Panc1 (cell line): Measurements from ENCODE around the gene ADARB2. TPM values are rescaled to one million over a fixed set of nuclear protein-coding genes. Genes with fewer than 3 reads are reported as not detected.

ENCODE experiments used
- ATAC-seq: fragments of 200-7000 bp; cut with Tn5 transposase; 2 replicates; pipeline ENCODE4 v1.9.1; 2020; ENCODE audit warnings: mild to moderate bottlenecking, moderate library complexity
- BruUV-seq: library from RNA; stranded (reverse); fragments of 400-500 nt; replicated peaks from 2 replicates; lab custom pipeline; 2021; lab: Mats Ljungman, UMichigan
- CTCF ChIA-PET: fragments of 300-600 bp; sonication (Branson Sonifier 250); formaldehyde crosslinking; loops from one replicate; lab custom pipeline; 2022; ENCODE audit warnings: antibody characterized with exemption; lab: Charles Lee
- POLR2A ChIA-PET: fragments of 300-600 bp; sonication (Branson Sonifier 250); formaldehyde crosslinking; loops from one replicate; lab custom pipeline; 2022; ENCODE audit warnings: antibody characterized with exemption; lab: Charles Lee
- DNase-seq: peaks from one replicate; pipeline ENCODE4 v3.0.0-alpha.2; 2010; ENCODE audit warnings: low read depth, low spot score
- H3K27ac ChIP-seq: 2 replicates; pipeline ENCODE4 v1.5.1; 2011; ENCODE audit warnings: mild to moderate bottlenecking, low read length, inconsistent platforms
- H3K27me3 ChIP-seq: fragments of 200-500 bp; sonication (Bioruptor generic); 2 replicates; pipeline ENCODE4 v1.6.0; 2014; ENCODE audit warnings: low read length, inconsistent platforms; ENCODE audit not compliant: control insufficient read depth, insufficient read depth
- H3K36me3 ChIP-seq: fragments of 200-500 bp; sonication (Bioruptor generic); 2 replicates; pipeline ENCODE4 v1.5.1; 2014; ENCODE audit warnings: inconsistent platforms, mild to moderate bottlenecking, low read length, moderate library complexity; ENCODE audit not compliant: control insufficient read depth, insufficient read depth
- H3K4me1 ChIP-seq: 2 replicates; pipeline ENCODE4 v1.5.1; 2011; ENCODE audit warnings: inconsistent platforms, mild to moderate bottlenecking, low read length, moderate library complexity; ENCODE audit not compliant: control insufficient read depth, insufficient read depth
- H3K4me3 ChIP-seq, 2 experiments: 2 replicates each; pipeline ENCODE4 v1.5.1; 2011 to 2012; ENCODE audit warnings: low read depth in 2 of 2, low read length in 2 of 2, mild to moderate bottlenecking in 2 of 2, inconsistent platforms in 1 of 2, moderate library complexity in 1 of 2
- H3K9me3 ChIP-seq: fragments of 200-500 bp; sonication (Bioruptor generic); 2 replicates; pipeline ENCODE4 v1.5.1; 2014; ENCODE audit warnings: low read depth, mild to moderate bottlenecking, inconsistent platforms, low read length, moderate library complexity; ENCODE audit not compliant: control insufficient read depth, insufficient read depth
- CTCF ChIP-seq: fragments of 450-650 bp; IDR thresholded peaks from 2 replicates; pipeline ENCODE4 v1.5.1; 2017; ENCODE audit warnings: mild to moderate bottlenecking
- POLR2AphosphoS5 ChIP-seq: IDR thresholded peaks from 2 replicates; pipeline ENCODE4 v1.6.1; 2012; ENCODE audit warnings: mild to moderate bottlenecking, low read depth, low read length, moderate library complexity
- REST ChIP-seq, 2 experiments: IDR thresholded peaks; 2 replicates each; pipeline ENCODE4 v1.6.1; 2011 to 2012; ENCODE audit warnings: low read depth in 2 of 2, control low read depth in 1 of 2, low read length in 1 of 2, mild to moderate bottlenecking in 1 of 2, moderate library complexity in 1 of 2; ENCODE audit not compliant: insufficient read depth in 1 of 2
- SIN3A ChIP-seq: IDR thresholded peaks from 2 replicates; pipeline ENCODE4 v1.6.1; 2012; ENCODE audit warnings: low read depth, mild to moderate bottlenecking, low read length, moderate library complexity, borderline replicate concordance; ENCODE audit not compliant: insufficient read depth
- TCF7L2 ChIP-seq: IDR thresholded peaks from 2 replicates; pipeline ENCODE4 v1.6.1; 2011; ENCODE audit warnings: mild to moderate bottlenecking, low read depth, low read length, inconsistent platforms
- in situ Hi-C: cut with HindIII; loops from 2 replicates; pipeline ENCODE4 v1.10.0; 2016; ENCODE audit warnings: low sequenced_read_pairs, low pct_unique_long_range_greater_than_20kb
- intact Hi-C: fragments of 100-400 bp; cut with micrococcal nuclease; formaldehyde crosslinking; loops from one replicate; pipeline ENCODE4 v1.10.0; 2022; ENCODE audit not compliant: unreplicated experiment
- total RNA-seq: library from RNA; stranded (reverse); gene quantifications from one replicate; pipeline ENCODE4 v1.2.1, GENCODE V29; 2021; ENCODE audit not compliant: unreplicated experiment

ADARB2 gene
- total RNA-seq, 1 experiment from 2014 or later, result 0.31 TPM

- no peaks in the 10 kb centered on the region for H3K9me3 ChIP-seq
- H3K27ac ChIP-seq, result no peak overlapping the region
- TF ChIP-seq CTCF (no peak), POLR2AphosphoS5 (no peak)
- in situ Hi-C loops (no loop called here), intact Hi-C loops (no loop called here)
- H3K4me3 ChIP-seq, result no peak overlapping the region
- no TSS peak for BruUV-seq
- DNase-seq (no peak), ATAC-seq (no peak)
- no peaks in the 10 kb centered on the region for H3K36me3 ChIP-seq
- no peaks in the 10 kb centered on the region for H3K4me1 ChIP-seq
- POLR2A ChIA-PET, result no interaction called here
- CTCF ChIA-PET, result no interaction called here
- no peaks in the 10 kb centered on the region for H3K27me3 ChIP-seq
Measured at GRCh38 chr10:1151076-1152033, 586.0 kb downstream of the ADARB2 start.

- POLR2A ChIA-PET, result no interaction called here
- no peak overlapping the region for H3K27ac ChIP-seq
- no peaks in the 10 kb centered on the region for H3K4me1 ChIP-seq
- intact Hi-C loops, result no loop called here
- H3K4me3 ChIP-seq, result no peak overlapping the region
- H3K27me3 ChIP-seq, result no peaks in the 10 kb centered on the region
- no TSS peak for BruUV-seq
- TF ChIP-seq POLR2AphosphoS5 (no peak), REST (IDR thresholded peaks at IDR 0.05; ENCODE audit: insufficient read depth in 1 of 2, low read depth in 2 of 2, low read length in 1 of 2) (no peak), CTCF (no peak), TCF7L2 (no peak), SIN3A (no peak)
- in situ Hi-C loops, result no loop called here
- no peaks in the 10 kb centered on the region for H3K36me3 ChIP-seq
- CTCF ChIA-PET, result no interaction called here
- no peak for ATAC-seq
- DNase-seq, result no peak
- no peaks in the 10 kb centered on the region for H3K9me3 ChIP-seq
Measured at GRCh38 chr10:1150638-1150955, 586.7 kb downstream of the ADARB2 start.
